ENCODE results near the gene TTC16.

- TF ChIP-seq CTCF (IDR thresholded peaks at IDR 0.05) (no peak), POLR2A (IDR thresholded peaks at IDR 0.05) (no peak)
Observed at GRCh38 chr9:127705577-127706379, 10.1 kb upstream of the TTC16 start.

All from suprapubic skin (tissue), 3 donors.